GM11168 (cell line): ENCODE measurements around the gene ROCK1.

Source experiments
- in situ Hi-C: fragments of 300-500 bp; cut with MboI; formaldehyde crosslinking; loops from one replicate; pipeline ENCODE4 v1.12.0; 2022; ENCODE audit warnings: low sequenced_read_pairs; ENCODE audit not compliant: unreplicated experiment

ROCK1 gene

DNA sequence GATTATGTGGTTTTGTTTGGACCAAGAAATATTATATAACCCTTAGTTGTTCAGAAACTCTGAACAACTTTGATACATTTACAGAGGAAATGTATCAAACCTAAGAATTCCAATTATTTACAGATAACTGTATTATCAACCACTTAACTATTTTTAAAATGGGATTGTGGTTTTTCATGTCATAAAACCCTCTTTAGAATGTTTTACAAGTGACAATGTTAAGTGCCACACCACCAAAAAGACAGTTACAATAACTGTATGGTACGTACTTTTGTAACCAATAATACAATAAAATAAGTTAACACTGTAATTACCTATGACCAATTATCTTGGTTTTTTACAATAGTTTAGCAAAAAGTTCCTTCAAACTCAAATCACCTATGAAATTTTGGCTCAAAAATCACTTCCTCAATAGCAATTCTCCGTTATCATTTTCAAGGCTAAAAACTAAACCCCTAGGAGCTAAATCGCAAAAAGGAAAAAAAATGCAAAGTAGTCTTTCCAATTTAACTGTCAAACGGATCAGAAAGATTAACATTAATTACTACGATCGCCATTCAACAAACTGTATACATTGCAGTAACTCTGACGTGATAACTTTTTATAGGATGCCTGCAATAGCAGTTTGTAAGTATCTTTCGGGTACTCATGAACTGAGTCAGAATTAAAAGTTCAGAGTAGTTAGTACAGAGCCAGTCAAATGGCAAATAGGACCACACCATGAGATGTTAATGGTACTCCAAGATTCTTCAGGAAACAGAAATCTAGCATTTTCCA, 1.5 kb downstream of the ROCK1 start:
- in situ Hi-C loops, result no loop called here

DNA sequence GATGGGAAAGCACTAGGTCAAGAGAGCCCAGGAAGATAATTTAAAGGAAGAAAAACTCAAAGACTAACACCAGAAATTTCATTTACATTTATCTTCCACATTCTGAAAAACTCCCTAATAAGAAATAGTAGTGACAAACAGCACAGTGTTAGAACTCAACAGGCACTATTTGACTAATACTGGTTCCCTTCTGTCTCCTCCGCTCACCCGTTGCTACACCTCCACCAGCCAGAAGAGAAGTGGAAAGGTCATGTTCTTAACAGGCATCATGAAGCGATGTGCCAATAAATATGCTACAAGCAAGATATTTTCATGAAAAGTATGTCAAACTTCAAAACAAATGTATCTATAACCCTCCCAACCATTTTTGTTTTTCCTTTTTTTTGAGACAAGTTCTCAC, 5.7 kb downstream of the ROCK1 start:
- in situ Hi-C loops, result no loop called here

DNA sequence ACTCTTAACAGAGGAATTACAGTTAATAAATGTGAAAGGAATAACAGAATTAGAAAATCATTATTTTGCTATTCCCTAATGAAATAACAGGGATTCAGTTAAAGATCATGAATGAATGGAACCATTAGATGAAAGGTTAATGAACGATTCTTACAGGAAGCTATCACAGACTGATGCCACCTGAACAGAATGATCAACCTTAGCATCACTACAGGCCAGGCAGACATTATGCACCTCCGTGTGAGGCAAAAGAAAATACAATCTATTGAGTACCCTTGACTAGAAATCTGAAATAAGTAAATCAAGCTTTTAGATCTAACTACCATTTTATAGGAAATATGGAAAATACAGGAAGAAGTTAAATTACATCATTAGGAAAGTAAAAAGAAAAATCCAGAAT, 10.4 kb downstream of the ROCK1 start:
- in situ Hi-C loops, result no loop called here

DNA sequence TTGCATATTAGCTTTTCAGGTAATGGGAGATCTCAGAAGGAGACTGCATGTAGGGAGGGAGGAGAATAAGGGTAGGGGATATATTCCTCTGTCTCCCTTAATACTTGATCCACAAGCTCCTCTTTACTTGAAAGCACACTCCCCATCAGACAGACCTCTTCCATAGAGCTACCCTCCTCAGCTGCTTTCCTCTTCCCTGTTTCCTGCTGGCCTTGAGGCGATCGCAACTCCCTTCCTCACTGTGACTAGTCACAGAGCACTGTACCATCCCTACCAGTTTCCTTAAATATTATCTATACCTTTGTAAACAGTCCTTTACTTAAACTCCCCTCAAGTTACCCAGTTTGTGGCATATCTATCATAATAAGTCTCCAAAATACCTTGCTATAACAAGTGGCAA, 10.9 kb downstream of the ROCK1 start:
- in situ Hi-C loops, result no loop called here

DNA sequence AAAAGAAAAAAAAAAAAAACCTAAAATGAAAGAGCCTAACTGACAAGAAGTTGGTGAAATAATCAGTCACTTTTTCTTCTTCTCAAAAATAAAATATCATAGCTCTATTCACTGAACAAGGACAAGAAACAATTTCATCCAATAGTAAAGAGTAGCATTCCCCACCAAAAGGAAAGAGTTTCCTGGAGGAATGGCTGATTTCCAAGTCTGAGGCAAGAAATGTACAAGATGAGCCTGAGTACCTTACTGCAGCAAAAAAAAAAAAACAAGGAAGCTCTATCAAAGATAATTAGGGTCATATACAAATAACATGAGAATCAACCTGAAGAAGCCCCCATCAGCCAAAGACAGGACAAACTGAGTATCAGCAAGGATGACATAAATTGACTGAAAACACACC, 11.5 kb downstream of the ROCK1 start:
- in situ Hi-C loops, result no loop called here

DNA sequence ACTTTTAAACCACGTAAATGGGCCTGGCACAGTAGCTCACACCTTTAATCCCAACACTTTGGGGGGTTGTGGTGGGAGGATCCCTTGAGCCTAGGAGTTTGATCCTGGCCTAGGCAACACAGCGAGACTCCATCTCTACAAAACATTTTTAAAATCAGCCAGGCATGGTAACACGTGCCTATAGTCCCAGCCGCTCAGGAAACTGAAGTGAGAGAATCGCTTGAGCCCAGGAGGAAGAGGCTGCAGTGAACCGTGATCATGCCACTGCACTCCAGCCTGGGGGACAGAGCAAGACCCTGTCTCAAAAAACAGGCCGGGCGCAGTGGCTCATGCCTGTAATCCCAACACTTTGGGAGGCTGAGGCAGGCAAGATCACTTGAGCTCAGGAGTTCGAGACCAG, 12.2 kb downstream of the ROCK1 start:
- in situ Hi-C loops, result no loop called here

DNA sequence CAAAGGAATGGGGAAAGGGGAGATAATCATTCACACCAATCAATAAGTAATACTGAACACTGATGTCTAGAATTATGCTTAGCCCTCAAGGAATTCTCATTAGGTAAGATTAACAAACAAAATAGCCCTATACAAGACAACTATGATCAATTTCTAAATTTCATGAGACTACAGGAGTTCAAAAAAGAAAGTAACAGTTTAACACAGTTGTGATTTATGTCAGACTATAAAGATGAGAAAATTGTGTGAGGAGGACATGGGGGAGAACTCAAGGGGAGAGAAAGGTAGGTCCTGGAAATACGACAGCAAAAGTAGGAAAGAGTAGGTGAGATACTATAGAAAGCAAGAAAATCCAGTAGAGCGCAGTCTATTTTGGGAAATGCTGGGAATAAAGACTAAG, 14.9 kb downstream of the ROCK1 start:
- in situ Hi-C loops, result no loop called here

DNA sequence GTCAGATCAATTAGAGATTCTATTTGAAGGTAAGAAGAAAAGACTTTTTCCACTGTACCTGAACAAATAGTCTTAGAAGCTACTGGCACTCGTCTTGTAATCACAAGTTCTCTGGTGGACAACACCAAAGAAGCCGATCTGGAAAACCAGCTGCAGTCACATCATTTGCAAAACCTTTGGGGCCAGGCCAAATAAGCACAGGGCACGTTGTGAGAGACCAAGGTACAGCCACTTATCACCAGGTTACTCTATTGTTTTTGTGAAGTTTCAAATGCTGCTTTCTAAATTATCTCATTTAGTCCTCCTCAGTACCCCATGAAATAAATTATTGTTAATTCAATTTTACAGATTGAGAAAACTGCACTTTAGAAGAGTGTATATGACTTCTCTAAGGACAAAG, 18.5 kb downstream of the ROCK1 start:
- in situ Hi-C loops, result no loop called here

DNA sequence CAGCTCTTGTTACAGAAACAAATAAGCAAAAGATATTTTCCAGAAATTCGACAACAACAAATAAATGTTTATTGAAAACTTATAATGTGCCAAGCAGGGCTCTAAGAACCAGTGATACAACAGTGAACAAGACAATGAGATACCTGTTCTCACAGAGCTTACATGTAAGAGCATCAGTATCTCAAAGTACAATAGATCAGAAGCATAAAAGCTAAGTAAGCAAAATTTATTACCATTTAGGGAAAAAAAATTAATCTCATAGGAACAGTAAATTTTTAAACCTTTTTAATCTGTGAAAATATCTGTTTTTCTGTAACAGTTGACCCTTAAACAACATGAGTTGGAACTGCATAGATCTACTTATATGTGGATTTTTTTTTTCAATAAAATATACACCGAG, 20.9 kb downstream of the ROCK1 start:
- in situ Hi-C loops, result no loop called here

DNA sequence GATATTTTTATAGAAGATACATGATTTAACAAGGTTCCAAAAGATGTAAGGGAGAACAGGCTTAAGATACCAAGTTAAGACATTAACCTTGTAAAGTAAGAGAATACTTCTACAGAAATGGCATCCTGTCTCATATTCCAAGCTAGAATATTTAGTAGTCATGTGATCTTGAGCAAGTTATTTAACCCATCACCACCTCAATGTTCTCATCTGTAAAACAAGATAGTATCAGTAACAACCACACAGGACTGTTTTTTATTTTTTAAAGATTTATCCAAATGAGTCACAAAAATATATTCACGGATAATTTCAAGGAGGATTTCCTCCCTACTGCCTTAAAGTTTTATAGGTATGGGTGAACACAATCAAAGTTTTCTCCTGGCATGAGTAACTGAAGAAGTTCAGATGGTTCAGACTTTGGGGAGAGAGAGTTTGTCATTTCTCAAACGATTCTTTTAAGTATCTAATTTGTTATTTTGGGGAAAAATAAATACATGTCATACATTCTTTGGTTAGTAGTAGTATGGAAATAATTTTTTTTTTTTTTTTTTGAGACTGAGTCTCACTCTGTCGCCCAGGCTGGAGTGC, 25.9 kb downstream of the ROCK1 start:
- in situ Hi-C loops, result no loop called here

DNA sequence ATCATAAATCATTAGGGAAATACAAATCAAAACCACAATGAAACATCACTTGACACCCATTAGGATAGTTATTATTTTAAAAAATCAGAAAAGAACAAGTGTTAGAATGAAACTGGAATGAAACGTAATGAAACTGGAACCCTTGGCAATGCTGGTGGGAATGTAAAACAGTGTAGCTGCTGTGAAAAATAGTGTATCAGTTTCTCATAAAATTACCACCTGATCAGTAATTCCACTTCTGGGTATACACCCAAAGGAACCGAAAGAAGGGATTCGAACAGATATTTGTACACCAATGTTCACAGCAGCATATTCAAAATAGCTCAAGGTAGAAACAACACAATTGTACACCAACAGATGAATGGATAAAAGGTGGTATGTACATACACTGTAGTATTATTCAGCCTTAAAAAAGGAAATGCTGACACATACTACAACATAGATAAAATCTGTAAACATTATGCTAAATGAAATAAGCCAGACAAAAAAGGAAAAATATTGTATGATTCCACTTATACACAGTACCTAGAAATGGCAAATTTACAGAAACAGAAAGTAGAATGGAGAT, 27.0 kb downstream of the ROCK1 start:
- in situ Hi-C loops, result no loop called here

DNA sequence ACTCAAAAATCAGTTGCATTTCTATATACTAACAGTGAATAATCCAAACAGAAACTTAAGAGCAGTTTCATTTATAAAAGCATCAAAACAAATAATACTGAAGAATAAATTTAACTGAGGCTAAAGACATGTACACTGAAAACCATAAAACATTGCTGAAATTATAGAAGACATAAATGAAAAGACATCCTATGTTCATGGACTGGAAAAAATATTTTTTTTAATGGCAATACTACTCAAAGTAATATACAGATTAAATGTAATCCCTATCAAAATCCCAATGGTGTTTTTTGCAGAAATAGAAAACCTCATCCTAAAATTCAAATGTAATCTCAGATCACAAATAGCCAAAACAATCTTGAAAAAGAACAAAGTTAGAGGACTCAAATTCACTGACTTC, 28.6 kb downstream of the ROCK1 start:
- in situ Hi-C loops, result no loop called here

DNA sequence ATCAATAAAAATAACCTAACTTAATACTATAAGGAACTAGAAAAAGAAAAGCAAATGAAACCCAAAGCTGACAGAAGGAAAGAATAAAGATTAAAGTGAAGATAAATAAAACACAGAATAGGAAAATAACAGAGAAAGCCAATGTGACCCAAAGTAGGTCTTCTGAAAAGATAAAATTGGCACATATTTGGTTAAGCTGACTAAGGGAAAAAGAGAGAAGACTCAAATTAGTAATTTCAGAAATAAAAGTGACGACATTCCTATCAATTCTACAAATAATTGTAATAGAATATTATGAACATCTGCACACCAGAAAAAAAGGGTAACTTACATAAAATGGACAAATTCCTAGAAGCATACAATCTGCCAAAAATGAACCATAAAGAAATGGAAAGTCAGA, 30.2 kb downstream of the ROCK1 start:
- in situ Hi-C loops, result no loop called here

DNA sequence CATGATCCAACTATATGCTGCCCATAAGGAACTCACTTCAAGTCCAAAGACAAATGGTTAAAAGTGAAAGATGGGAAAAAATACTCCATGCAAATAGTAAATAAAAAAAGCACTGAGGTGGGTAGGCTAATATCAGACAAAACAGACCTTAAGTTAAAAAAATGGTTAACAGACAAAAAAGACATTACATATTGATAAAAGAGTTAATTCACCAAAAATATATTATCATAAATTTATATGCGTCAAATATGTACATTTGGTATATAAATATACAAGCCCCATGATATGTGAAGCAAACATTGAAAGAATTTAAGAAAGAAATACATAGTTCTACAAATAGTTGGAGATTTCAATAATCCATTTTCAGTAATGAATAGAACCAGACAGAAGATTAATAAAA, 31.0 kb downstream of the ROCK1 start:
- in situ Hi-C loops, result no loop called here

DNA sequence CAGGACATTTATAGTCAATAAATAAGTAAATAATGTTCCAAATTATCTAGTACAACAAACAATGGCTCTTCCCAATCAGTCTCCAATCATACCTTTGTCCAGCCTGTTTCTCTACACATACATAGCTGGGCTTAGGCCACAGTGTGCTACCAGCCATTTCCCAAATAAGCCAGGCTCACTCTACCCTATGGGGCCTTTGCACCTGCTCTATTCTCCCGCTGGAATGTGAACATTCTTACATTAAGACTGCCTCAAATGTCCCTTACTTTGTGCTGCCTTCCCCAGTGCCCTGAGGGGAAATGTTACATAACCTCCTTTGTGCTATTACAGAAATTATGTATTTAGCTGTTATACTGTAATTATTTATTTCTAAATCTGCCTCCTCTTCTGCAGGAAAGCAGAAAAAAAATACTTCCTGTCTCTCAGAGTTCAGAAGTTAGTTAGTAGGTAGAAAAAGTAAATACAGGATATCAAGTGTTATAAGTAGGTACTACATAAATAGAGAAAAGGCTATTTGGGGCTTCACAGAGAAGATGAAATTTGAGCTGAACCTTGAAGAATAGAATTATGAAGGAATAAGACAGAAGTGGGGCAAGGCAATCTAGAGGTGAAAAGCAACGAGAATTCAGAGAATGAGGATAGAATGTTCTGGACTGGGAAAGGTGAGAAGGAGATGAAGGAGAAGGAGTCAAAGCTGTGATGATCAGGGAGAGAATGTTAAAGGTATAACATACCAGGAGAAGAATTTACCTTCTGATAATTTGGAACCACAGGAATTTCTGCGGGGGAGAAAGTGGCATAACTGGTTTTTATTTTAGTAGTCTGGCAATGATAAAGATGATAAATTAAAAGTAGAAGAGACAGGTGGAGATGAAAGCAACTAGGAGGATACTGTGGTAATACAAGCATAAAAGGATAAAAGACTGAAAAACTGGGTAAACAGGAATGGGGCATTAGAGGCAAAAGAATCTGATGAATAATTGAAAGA, 37.0 kb downstream of the ROCK1 start:
- in situ Hi-C loops, result no loop called here

DNA sequence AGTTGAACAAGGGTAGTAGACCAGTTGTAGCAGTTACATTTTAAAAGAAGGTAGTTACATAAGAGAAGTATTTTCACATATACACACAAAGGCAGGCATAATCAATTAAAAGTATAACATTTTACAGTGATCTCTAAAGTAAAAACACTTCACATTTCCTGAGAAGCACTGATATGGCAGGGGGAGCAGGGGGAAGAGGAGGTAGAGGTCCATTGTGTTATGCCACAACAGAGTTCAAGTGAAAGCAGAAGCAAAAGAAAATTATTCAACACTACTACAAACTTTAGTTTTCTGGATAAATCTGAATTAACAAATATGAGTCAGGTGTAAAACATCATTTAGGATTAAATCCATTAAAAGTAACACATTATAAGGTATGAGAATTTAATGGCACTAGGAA, 38.4 kb downstream of the ROCK1 start:
- in situ Hi-C loops, result no loop called here

DNA sequence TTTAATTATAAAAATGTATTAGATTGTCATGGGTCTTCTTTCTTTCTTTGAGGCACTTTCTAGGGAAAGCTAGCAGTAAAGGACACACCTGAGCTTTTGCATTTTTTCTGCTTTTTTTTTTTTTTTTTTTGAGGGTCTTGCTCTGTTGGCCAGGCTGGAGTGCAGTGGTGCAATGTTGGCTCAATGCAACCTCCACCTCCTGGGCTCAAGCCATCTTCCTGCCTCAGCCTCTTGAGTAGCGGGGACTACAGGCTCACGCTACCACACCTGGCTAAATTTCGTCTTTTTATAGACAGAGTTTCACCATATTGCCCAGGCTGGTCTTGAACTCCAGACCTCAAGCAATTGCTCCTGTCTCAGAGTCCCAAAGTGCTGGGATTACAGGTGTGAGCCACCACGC, 40.5 kb downstream of the ROCK1 start:
- in situ Hi-C loops, result no loop called here

DNA sequence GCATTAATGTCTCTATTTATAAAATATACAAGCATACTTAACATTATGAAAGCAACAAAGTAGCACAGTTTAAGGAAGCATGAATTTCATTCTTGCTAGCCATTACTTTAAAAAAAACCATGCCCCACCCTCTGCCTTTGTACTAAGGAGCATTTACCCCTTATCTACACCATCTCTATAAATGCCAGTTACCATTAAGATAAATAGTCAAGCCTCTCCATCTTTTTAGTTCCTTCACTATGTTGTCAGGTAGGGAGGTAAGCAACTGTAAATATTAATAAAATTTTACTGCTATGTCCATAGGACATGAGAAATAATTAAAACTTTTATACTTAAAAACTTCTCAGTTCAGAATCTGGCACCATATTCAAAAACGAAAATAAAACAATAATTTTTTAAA, 42.1 kb downstream of the ROCK1 start:
- in situ Hi-C loops, result no loop called here

DNA sequence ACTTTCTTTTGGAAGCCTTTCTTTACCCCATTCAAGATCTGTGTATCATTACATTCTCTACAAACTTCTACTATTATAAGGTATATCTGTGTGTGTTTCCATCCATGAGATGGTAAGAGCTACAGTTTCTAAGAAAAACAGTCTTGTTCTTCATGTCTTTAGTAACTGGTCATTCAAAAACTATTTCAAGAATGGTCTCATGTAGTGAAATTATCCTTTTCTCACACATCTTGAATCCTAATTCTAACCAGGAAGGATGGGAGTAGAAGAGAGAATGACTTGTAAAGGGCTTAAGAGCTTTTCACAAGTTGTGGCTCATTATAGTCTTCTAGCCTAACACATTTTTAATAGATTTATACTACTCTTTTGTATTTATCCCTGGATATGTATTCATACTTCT, 47.3 kb downstream of the ROCK1 start:
- in situ Hi-C loops, result no loop called here

DNA sequence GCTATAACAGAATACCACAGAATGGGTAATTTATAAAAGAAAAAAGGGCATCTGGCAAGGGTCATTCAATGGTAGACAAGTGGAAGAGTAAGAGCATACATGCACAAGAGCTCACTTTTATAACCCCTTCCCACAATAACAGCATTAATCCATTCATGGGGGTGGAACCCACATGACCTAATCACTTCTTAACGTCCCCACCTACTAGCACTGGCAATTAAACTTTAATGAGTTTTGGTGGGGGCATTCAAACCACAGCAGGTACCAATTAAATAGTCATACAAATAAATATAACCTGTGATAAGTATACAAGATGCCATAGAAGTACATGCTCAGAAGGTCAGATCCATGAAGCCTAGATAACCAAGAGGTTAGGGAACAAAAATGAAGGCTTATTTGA, 48.6 kb downstream of the ROCK1 start:
- in situ Hi-C loops, result no loop called here

DNA sequence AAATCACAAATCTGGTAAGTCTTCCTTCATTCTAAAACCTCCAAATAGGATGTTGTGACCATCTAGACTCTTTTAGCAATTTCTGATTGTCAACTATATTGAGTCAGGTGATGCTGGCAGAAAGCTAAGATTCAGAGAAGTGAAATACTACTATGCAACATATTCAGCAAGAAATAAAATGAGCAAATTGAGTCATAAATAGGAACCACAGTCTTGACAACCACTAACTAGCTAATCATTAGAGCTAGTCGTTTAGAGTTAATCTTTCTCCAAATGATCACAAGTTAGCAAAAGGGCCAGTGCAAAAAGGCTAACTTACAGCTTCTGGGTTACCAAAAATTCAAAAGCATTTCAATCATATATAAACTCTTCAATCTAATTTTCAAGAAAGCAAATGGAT, 54.5 kb downstream of the ROCK1 start:
- in situ Hi-C loops, result no loop called here
